Measurements from ENCODE around the gene GSTM3. TPM values are rescaled to one million over a fixed set of nuclear protein-coding genes. Genes with fewer than 3 reads are reported as not detected.

GSTM3 gene
- total and polyA plus RNA-seq, 9 of the 15 experiments (the other 6 are each of a cell fraction or from before 2014, with no cell fraction given) = 3.9 to 24.5 (median 9.4) TPM

- TF ChIP-seq CHD7 (IDR thresholded peaks at IDR 0.05; ENCODE audit: low read depth, low read length) = no peak
- TF ChIP-seq SMAD4 (CRISPR knock-in tag; conservative IDR thresholded peaks at IDR 0.05) = no peak
- TF ChIP-seq NBN (IDR thresholded peaks at IDR 0.05; ENCODE audit: low read depth) = no peak
- no peak for TF ChIP-seq MXD1 (CRISPR knock-in tag; IDR thresholded peaks at IDR 0.05; ENCODE audit: borderline replicate concordance, poor library complexity, severe bottlenecking)
- TF ChIP-seq ARID4B (CRISPR knock-in tag; IDR thresholded peaks at IDR 0.05) = no peak
- no peak for TF ChIP-seq HMGN3 (IDR thresholded peaks at IDR 0.05; ENCODE audit: borderline replicate concordance, extremely low read depth, insufficient read length, low read depth, low read length)
- no peak for TF ChIP-seq GATAD2A (IDR thresholded peaks at IDR 0.05)
- no peak for TF ChIP-seq GATAD2B (IDR thresholded peaks at IDR 0.05; ENCODE audit: borderline replicate concordance)
- TF ChIP-seq ZNF124 (CRISPR knock-in tag; IDR thresholded peaks at IDR 0.05) = no peak
Observed at GRCh38 chr1:109765483-109765815, 24.6 kb upstream of the GSTM3 start (continued).
